ENCODE data around the gene KCNQ1.

GRCh38 chr11:2582351-2582945, 137.6 kb downstream of the KCNQ1 start:
- TF ChIP-seq CTCF (IDR thresholded peaks at IDR 0.05): no peak
- no peak for TF ChIP-seq POLR2AphosphoS5 (IDR thresholded peaks at IDR 0.05)
